Neuron (in vitro differentiated cells): ENCODE measurements around the gene NTHL1.

Experiments used
- H2AFZ ChIP-seq: one replicate; pipeline ENCODE4 v1.6.1; 2013; ENCODE audit warnings: low read depth, mild to moderate bottlenecking, inconsistent platforms, low read length, moderate library complexity
- H3K27me3 ChIP-seq: one replicate; pipeline ENCODE4 v1.6.1; 2013; ENCODE audit warnings: low read length; ENCODE audit not compliant: insufficient read depth
- H3K36me3 ChIP-seq: one replicate; pipeline ENCODE4 v1.6.1; 2013; ENCODE audit warnings: low read length; ENCODE audit not compliant: insufficient read depth
- H3K4me1 ChIP-seq: one replicate; pipeline ENCODE4 v1.6.1; 2013; ENCODE audit warnings: low read length; ENCODE audit not compliant: insufficient read depth
- H3K4me3 ChIP-seq: 2 replicates; pipeline ENCODE4 v1.5.1; 2013; ENCODE audit warnings: mild to moderate bottlenecking, low read length, moderate library complexity
- H3K9me3 ChIP-seq: one replicate; pipeline ENCODE4 v1.6.1; 2013; ENCODE audit warnings: low read length

Gene NTHL1

GRCh38 chr16:2054543-2055245, 7.1 kb upstream of the NTHL1 start:
- Histone ChIP-seq H2AFZ (no peak overlapping the region), H3K4me3 (no peak overlapping the region), H3K4me1 (no peaks in the 10 kb centered on the region), H3K27me3 (no peaks in the 10 kb centered on the region), H3K36me3 (peaks cover 53% of the 10 kb centered on the region), H3K9me3 (no peaks in the 10 kb centered on the region)

DNA sequence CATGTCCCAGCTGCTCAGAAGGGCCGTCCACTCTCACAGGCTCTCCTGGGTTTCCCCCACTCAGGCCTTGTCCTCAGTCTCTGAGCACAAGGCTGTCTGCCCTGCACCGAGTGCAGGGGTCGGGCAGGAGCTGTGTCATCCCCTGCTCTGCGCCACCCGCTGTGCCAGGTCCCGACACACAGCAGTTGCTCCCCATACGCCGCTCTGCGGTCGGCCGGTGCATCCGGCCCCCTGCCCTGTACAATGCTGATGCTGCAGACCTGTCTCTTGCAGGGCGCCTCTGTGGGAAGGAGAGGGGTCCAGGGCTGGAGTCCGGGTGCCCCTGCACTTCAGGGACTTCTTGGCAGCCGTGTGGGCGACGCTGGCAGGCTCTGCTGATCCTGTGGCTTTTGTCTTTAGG, 6.3 kb upstream of the NTHL1 start:
- Histone ChIP-seq H2AFZ (no peak overlapping the region), H3K4me3 (no peak overlapping the region), H3K9me3 (no peaks in the 10 kb centered on the region), H3K27me3 (no peaks in the 10 kb centered on the region), H3K4me1 (peaks cover 2% of the 10 kb centered on the region), H3K36me3 (peaks cover 53% of the 10 kb centered on the region)

- H3K9me3 ChIP-seq: no peaks in the 10 kb centered on the region
- no peak overlapping the region for H3K4me3 ChIP-seq
- H2AFZ ChIP-seq: no peak overlapping the region
- H3K27me3 ChIP-seq: no peaks in the 10 kb centered on the region
- H3K4me1 ChIP-seq: peaks cover 9% of the 10 kb centered on the region
- peaks cover 51% of the 10 kb centered on the region for H3K36me3 ChIP-seq
These were observed 5.6 kb upstream of the NTHL1 start for GRCh38 chr16:2053211-2053610.

DNA sequence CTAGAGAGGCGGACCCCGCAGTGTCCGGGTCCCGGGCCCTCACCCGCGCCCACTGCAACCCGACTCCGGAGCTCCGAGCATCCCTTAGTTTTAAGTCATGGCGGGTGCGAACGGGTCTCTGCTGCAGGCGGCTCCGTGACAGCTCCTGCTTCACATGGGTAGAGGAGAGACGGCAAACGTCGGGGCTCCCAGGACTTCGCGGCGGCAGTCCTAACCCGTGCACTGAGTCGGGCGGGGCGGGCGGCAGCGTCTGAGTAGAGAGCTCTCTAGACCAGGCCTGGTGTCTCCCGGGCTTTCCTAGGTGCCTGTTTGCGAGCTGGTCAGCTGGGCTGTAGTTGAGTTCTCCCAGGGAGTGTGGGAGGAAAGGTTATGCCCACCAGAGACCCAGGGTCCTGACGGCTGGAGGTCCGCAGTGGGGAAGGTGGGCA, 496 bp upstream of the NTHL1 start:
- Histone ChIP-seq H3K4me1 (peaks cover 15% of the 10 kb centered on the region), H3K9me3 (no peaks in the 10 kb centered on the region), H3K27me3 (no peaks in the 10 kb centered on the region), H2AFZ (peak overlapping the region; percentile 89), H3K36me3 (peaks cover 23% of the 10 kb centered on the region), H3K4me3 (peak overlapping the region; percentile 84)

- H3K36me3 ChIP-seq: peaks cover 11% of the 10 kb centered on the region
- H3K27me3 ChIP-seq: no peaks in the 10 kb centered on the region
- peak overlapping the region; percentile 84 for H3K4me3 ChIP-seq
- H3K9me3 ChIP-seq: no peaks in the 10 kb centered on the region
- H3K4me1 ChIP-seq: peaks cover 15% of the 10 kb centered on the region
- peak overlapping the region; percentile 89 for H2AFZ ChIP-seq
These were observed 723 bp downstream of the NTHL1 start for GRCh38 chr16:2046893-2047329.

- Histone ChIP-seq H3K4me3 (peak overlapping the region; percentile 84), H2AFZ (no peak overlapping the region), H3K9me3 (no peaks in the 10 kb centered on the region), H3K4me1 (peaks cover 15% of the 10 kb centered on the region), H3K36me3 (peaks cover 9% of the 10 kb centered on the region), H3K27me3 (no peaks in the 10 kb centered on the region)
These were observed 1.4 kb downstream of the NTHL1 start for GRCh38 chr16:2045965-2046892.

DNA sequence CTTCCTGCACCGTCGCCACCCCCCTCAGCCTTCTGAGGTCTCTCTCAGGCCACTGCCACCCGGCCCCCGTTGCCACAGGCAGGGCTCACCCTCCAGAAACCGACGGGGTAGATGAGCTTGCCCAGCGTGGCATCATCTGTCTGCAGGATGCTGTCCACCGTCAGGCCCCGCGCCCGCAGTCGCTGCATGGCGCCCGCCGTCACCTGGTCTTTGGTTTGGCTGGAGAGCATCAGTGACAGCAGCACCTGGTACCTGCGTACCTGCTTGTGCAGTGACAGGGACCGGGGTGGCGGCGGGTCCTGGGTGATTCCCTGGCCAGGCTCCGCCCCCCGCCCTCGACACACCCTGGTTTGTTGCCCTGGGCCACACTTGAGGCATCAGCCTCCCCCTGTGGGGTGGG, 3.1 kb downstream of the NTHL1 start:
- Histone ChIP-seq H3K9me3 (no peaks in the 10 kb centered on the region), H3K27me3 (no peaks in the 10 kb centered on the region), H3K36me3 (no peaks in the 10 kb centered on the region), H3K4me3 (no peak overlapping the region), H3K4me1 (peaks cover 15% of the 10 kb centered on the region), H2AFZ (no peak overlapping the region)

DNA sequence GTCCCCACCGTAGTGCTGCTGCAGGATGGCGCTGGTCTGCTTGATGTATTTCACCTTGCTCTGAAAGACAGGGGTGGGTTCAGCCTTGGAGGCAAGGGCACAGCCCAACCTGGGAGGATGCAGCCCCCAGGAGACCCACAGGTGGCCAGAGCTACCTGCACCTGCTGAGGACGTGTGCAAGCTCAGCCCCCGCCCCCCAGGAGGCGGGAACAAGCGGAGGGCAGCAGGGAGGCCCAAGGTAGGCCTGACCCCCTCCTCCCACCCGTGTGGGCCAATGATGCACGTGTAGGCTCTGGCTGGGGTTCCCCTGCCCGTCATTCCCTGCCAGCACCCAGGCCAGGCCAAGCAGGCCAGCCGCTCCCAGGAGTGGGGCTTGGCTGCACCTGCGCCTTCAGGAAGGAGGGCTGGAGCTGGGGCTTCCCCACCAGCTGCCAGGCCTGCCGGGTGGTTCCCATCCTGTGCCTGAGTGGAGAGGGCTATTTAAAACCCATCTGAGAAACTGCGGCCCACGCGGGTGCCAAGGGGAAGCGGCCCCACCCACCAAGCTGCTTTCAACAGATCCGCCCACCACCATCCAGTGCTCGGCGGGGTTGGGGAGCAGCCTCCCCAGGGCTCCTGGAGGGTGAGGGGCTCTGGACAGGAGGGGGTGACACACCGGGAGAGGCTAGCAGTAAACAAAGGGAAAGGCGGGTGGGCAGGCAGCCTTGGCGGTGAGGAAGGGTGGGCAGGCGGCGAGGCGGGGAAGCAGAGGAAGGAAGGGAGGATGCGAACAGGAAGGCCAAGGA, 3.8 kb downstream of the NTHL1 start:
- Histone ChIP-seq H3K4me1 (peaks cover 13% of the 10 kb centered on the region), H2AFZ (no peak overlapping the region), H3K27me3 (no peaks in the 10 kb centered on the region), H3K36me3 (no peaks in the 10 kb centered on the region), H3K9me3 (no peaks in the 10 kb centered on the region), H3K4me3 (no peak overlapping the region)

GRCh38 chr16:2042986-2043666, 4.5 kb downstream of the NTHL1 start:
- no peak overlapping the region for H3K4me3 ChIP-seq
- peaks cover 6% of the 10 kb centered on the region for H3K4me1 ChIP-seq
- H2AFZ ChIP-seq: no peak overlapping the region
- no peaks in the 10 kb centered on the region for H3K36me3 ChIP-seq
- no peaks in the 10 kb centered on the region for H3K27me3 ChIP-seq
- no peaks in the 10 kb centered on the region for H3K9me3 ChIP-seq

DNA sequence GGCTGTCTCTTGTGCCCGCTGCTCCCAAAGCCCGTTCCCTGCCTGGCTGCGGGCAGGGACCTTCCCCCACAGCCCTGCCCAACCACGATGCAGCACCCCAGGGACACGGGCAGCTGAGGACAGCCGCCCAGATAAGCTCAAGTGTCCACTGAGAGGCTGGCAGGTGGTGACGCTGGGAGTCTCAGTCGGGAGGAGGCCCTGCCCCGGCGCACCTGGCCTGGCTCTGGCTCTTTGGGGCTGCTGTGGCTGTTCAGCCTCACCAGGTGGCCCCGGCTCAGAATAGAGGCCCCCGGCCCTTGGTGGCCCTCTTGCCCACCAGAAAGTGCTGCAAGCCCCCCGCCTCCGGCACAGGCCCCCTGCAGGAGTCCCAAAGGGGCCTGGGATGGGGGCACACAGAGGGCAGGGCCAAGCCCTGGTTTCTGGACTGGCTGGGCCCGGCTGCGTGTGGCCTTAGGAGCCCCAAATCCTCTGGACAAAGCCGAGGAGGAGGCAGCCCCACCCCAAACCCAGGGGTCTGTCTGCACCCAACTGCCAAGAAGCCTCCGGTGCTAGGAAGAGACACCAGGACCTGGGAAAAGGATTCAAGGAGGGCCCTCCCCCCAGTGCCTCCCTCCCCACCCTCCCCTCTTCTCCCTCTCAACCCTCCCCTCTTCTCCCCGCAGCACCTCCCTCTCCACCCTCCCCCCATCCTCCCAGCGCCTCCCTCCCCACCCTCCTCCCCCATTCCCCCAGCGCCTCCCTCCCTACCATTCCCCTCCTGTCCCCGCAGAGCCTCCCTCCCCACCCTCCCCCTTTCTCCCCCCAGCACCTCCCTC, 5.3 kb downstream of the NTHL1 start:
- peaks cover 6% of the 10 kb centered on the region for H3K4me1 ChIP-seq
- no peaks in the 10 kb centered on the region for H3K36me3 ChIP-seq
- H3K9me3 ChIP-seq: no peaks in the 10 kb centered on the region
- no peak overlapping the region for H3K4me3 ChIP-seq
- no peaks in the 10 kb centered on the region for H3K27me3 ChIP-seq
- H2AFZ ChIP-seq: no peak overlapping the region

GRCh38 chr16:2040787-2041522, 6.7 kb downstream of the NTHL1 start:
- Histone ChIP-seq H3K36me3 (no peaks in the 10 kb centered on the region), H2AFZ (no peak overlapping the region), H3K4me1 (peaks cover 1% of the 10 kb centered on the region), H3K27me3 (no peaks in the 10 kb centered on the region), H3K4me3 (no peak overlapping the region), H3K9me3 (no peaks in the 10 kb centered on the region)
